ENCODE measurements around the gene UCK1. TPM values are rescaled to one million over a fixed set of nuclear protein-coding genes. Genes with fewer than 3 reads are reported as not detected.

UCK1 gene
- total and polyA plus RNA-seq, 2 of the 8 experiments (the other 6 are each of a cell fraction or from before 2014, with no cell fraction given) = 35.1 to 42.0 TPM

GRCh38 chr9:131539223-131539923 lies 8.3 kb upstream of the UCK1 start:
- H3K23ac ChIP-seq (ENCODE audit: insufficient read length) = no peak overlapping the region
- H3K79me1 ChIP-seq (ENCODE audit: low read depth, low read length) = no peaks in the 10 kb centered on the region
- no peak overlapping the region for H3K4me3 ChIP-seq (ENCODE audit: extremely low read depth in 1 of 4, insufficient read depth in 2 of 4, low read depth in 3 of 4, low read length in 4 of 4)
- TF ChIP-seq CHD1 (IDR thresholded peaks at IDR 0.05; ENCODE audit: low read depth, low read length) = no peak
- no peak for TF ChIP-seq BACH1 (IDR thresholded peaks at IDR 0.05; ENCODE audit: low read length)
- no peak for TF ChIP-seq POLR2A (IDR thresholded peaks at IDR 0.05; ENCODE audit: control extremely low read depth in 1 of 2, low read depth in 2 of 2, low read length in 2 of 2)
- TF ChIP-seq TAF1 (IDR thresholded peaks at IDR 0.05; ENCODE audit: low read depth, low read length) = no peak
- TF ChIP-seq ASH2L (IDR thresholded peaks at IDR 0.05; ENCODE audit: low read length) = no peak
- TF ChIP-seq ATF3 (IDR thresholded peaks at IDR 0.05; ENCODE audit: insufficient read depth, low read depth, low read length) = no peak
- no peak for TF ChIP-seq SP2 (IDR thresholded peaks at IDR 0.05; ENCODE audit: low read length)
- TF ChIP-seq CEBPB (IDR thresholded peaks at IDR 0.05; ENCODE audit: low read depth, low read length) = no peak
- no peak for TF ChIP-seq MAX (IDR thresholded peaks at IDR 0.05)
- TF ChIP-seq SIX5 (IDR thresholded peaks at IDR 0.05; ENCODE audit: low read depth, low read length) = no peak
- no peak for TF ChIP-seq EGR1 (IDR thresholded peaks at IDR 0.05; ENCODE audit: borderline replicate concordance, low read depth, low read length)
- TF ChIP-seq SUZ12 (IDR thresholded peaks at IDR 0.05; ENCODE audit: low read length) = no peak
- TF ChIP-seq POU5F1 (IDR thresholded peaks at IDR 0.05; ENCODE audit: low read depth, low read length) = no peak
- no peak overlapping the region for H4K91ac ChIP-seq (replicated peaks; ENCODE audit: insufficient read length, low read length)
- H4K8ac ChIP-seq (ENCODE audit: extremely low read depth, insufficient read depth, low read length) = no peak overlapping the region
- CTCF ChIA-PET (ENCODE audit: partially characterized antibody) = interaction anchor here (1.1 kb wide), 1 partner anchor 29 kb away, joined by 3 read pairs; no protein-coding TSS in a partner anchor
- H3K18ac ChIP-seq (ENCODE audit: extremely low read depth, low read length) = no peak overlapping the region
- H2AFZ ChIP-seq (ENCODE audit: low read length) = no peak overlapping the region
- H3K4me2 ChIP-seq (ENCODE audit: insufficient read depth in 1 of 2, low read depth in 2 of 2, low read length in 2 of 2) = no peak overlapping the region
- no peak overlapping the region for H3K27ac ChIP-seq (ENCODE audit: low read depth, low read length)
- H2AK5ac ChIP-seq (ENCODE audit: low read depth, low read length) = no peak overlapping the region
- no peak overlapping the region for H2BK20ac ChIP-seq (ENCODE audit: low read length)
- DNase-seq (ENCODE audit: low read depth in 1 of 2, low spot score in 2 of 2) = no peak
- FAIRE-seq = no peak
- H4K5ac ChIP-seq (ENCODE audit: insufficient read length, low read depth, low read length) = no peak overlapping the region
- no peak overlapping the region for H2BK15ac ChIP-seq (ENCODE audit: low read length)
- no peaks in the 10 kb centered on the region for H3K4me1 ChIP-seq (replicated peaks in 1 of 4; ENCODE audit: control insufficient read depth in 3 of 4, insufficient read depth in 4 of 4, low read length in 3 of 4)
- POLR2A ChIA-PET (ENCODE audit: partially characterized antibody) = interaction anchor here (0.7 to 1.7 kb wide), 3 partner anchors 15 to 60 kb away, joined by 3 to 4 read pairs (median 3); no protein-coding TSS in a partner anchor
- H2BK5ac ChIP-seq (ENCODE audit: low read depth, low read length) = no peak overlapping the region
- H3K56ac ChIP-seq (replicated peaks; ENCODE audit: insufficient read length, low read depth, low read length) = no peak overlapping the region
- H3K23me2 ChIP-seq (ENCODE audit: low read depth, low read length) = no peaks in the 10 kb centered on the region
- H3K9ac ChIP-seq (replicated peaks in 1 of 4; ENCODE audit: extremely low read depth in 1 of 4, low read depth in 3 of 4, low read length in 3 of 4) = no peak overlapping the region
- H3K9me3 ChIP-seq (ENCODE audit: insufficient read depth in 2 of 2, low read depth in 1 of 2, low read length in 1 of 2) = peaks cover 19 to 27% of the 10 kb centered on the region in 2 experiments
- no peaks in the 10 kb centered on the region for H3K36me3 ChIP-seq (ENCODE audit: control insufficient read depth in 2 of 4, insufficient read depth in 4 of 4, low read length in 3 of 4)
- peaks cover 0 to 7% (median 3%) of the 10 kb centered on the region in 4 experiments; a peak in 6 of 7 replicates for H3K27me3 ChIP-seq (replicated peaks in 1 of 4; ENCODE audit: control insufficient read depth in 3 of 4, extremely low read depth in 1 of 4, insufficient read depth in 3 of 4, low read length in 3 of 4)
- H4K20me1 ChIP-seq (replicated peaks in 1 of 2; ENCODE audit: control insufficient read depth in 1 of 2, insufficient read depth in 2 of 2, low read length in 2 of 2) = no peaks in the 10 kb centered on the region
- H2BK120ac ChIP-seq (replicated peaks; ENCODE audit: low read depth, low read length) = no peak overlapping the region
- no peak overlapping the region for H3K14ac ChIP-seq (ENCODE audit: insufficient read length)
- no peak overlapping the region for H3K4ac ChIP-seq (replicated peaks; ENCODE audit: insufficient read length, low read depth, low read length)
- no peak overlapping the region for H2BK12ac ChIP-seq (ENCODE audit: low read depth, low read length)
- WGBS, 2 experiments (ENCODE audit: extremely low coverage in 1 of 2, insufficient coverage in 1 of 2, insufficient read length in 1 of 2, insufficient replicate concordance in 2 of 2, low coverage in 1 of 2, low lambda C conversion rate in 2 of 2, missing lambda C conversion rate in 1 of 2) = 88% methylated on average over 7 of the region's 7 CpGs; no CpG with 5 or more reads in 1 of the 2 experiments
- H3K79me2 ChIP-seq (ENCODE audit: control insufficient read depth in 1 of 2, insufficient read depth in 2 of 2, low read length in 2 of 2) = no peaks in the 10 kb centered on the region

Measured in H1 (cell line).